Astrocyte (in vitro differentiated cells and primary cell): ENCODE data around the gene C1orf105. TPM values are rescaled to one million over a fixed set of nuclear protein-coding genes. Genes with fewer than 3 reads are reported as not detected.

Experiments
- DNase-seq: peaks from one replicate; pipeline ENCODE4 v3.0.0-alpha.2; 2010; ENCODE audit warnings: low read depth
- FAIRE-seq: peaks from 2 replicates; lab custom pipeline; 2011; peaks lifted over from hg19 to GRCh38; lab: Jason Lieb, UNC
- H2AFZ ChIP-seq: 2 replicates; pipeline ENCODE4 v1.6.0; 2012; ENCODE audit warnings: low read depth, low read length, inconsistent platforms
- H3K27ac ChIP-seq: 2 replicates; pipeline ENCODE4 v1.5.1; 2011; ENCODE audit warnings: low read depth, low read length, inconsistent platforms
- H3K27me3 ChIP-seq: 2 replicates; pipeline ENCODE4 v1.6.0; 2011; ENCODE audit warnings: low read length, inconsistent platforms; ENCODE audit not compliant: insufficient read depth
- H3K36me3 ChIP-seq: 2 replicates; pipeline ENCODE4 v1.5.1; 2011; ENCODE audit warnings: low read length, inconsistent platforms; ENCODE audit not compliant: insufficient read depth
- H3K4me1 ChIP-seq: 2 replicates; pipeline ENCODE4 v1.5.1; 2011; ENCODE audit warnings: low read length, inconsistent platforms; ENCODE audit not compliant: insufficient read depth
- H3K4me2 ChIP-seq: 2 replicates; pipeline ENCODE4 v1.6.0; 2012; ENCODE audit warnings: low read length, inconsistent platforms
- H3K4me3 ChIP-seq: 2 replicates; pipeline ENCODE4 v1.5.1; 2011; ENCODE audit warnings: low read depth, mild to moderate bottlenecking, low read length, inconsistent platforms; ENCODE audit not compliant: insufficient read depth
- H3K79me2 ChIP-seq: 2 replicates; pipeline ENCODE4 v1.6.0; 2012; ENCODE audit warnings: mild to moderate bottlenecking, low read length, inconsistent platforms; ENCODE audit not compliant: insufficient read depth
- H3K9ac ChIP-seq: 2 replicates; pipeline ENCODE4 v1.6.0; 2012; ENCODE audit warnings: mild to moderate bottlenecking, low read length, inconsistent platforms
- H3K9me3 ChIP-seq: 2 replicates; pipeline ENCODE4 v1.5.1; 2012; ENCODE audit warnings: low read depth, mild to moderate bottlenecking, low read length, inconsistent platforms; ENCODE audit not compliant: insufficient read depth
- H4K20me1 ChIP-seq: 2 replicates; pipeline ENCODE4 v1.6.0; 2012; ENCODE audit warnings: low read length, inconsistent platforms; ENCODE audit not compliant: insufficient read depth
- H3K27ac Mint-ChIP-seq: one replicate; pipeline ENCODE4 v1.8.0; 2021; ENCODE audit warnings: mild to moderate bottlenecking, mixed read lengths; ENCODE audit not compliant: unreplicated experiment
- H3K27me3 Mint-ChIP-seq: one replicate; pipeline ENCODE4 v1.8.0; 2021; ENCODE audit warnings: low read depth, mixed read lengths; ENCODE audit not compliant: unreplicated experiment
- H3K36me3 Mint-ChIP-seq: one replicate; pipeline ENCODE4 v1.8.0; 2021; ENCODE audit warnings: low read depth, mixed read lengths; ENCODE audit not compliant: unreplicated experiment
- H3K4me1 Mint-ChIP-seq: one replicate; pipeline ENCODE4 v1.8.0; 2021; ENCODE audit warnings: low read depth, mixed read lengths; ENCODE audit not compliant: unreplicated experiment
- H3K4me3 Mint-ChIP-seq: one replicate; pipeline ENCODE4 v1.8.0; 2021; ENCODE audit warnings: mild to moderate bottlenecking, moderate library complexity, mixed read lengths; ENCODE audit not compliant: unreplicated experiment
- H3K9me3 Mint-ChIP-seq: one replicate; pipeline ENCODE4 v1.8.0; 2021; ENCODE audit warnings: mild to moderate bottlenecking, mixed read lengths; ENCODE audit not compliant: unreplicated experiment
- EZH2 ChIP-seq: IDR thresholded peaks from 2 replicates; pipeline ENCODE4 v1.6.1; 2012; ENCODE audit warnings: mild to moderate bottlenecking, low read length, inconsistent platforms; ENCODE audit not compliant: insufficient read depth
- total RNA-seq: library from RNA; stranded (reverse); gene quantifications from 2 replicates; pipeline ENCODE4 v1.2.1, GENCODE V29; 2021
- TF ChIP-seq, protein P1 (sequence below): IDR thresholded peaks from 2 replicates; pipeline ENCODE4 v1.5.1; 2011; ENCODE audit warnings: low read depth, mild to moderate bottlenecking, inconsistent platforms, low read length, moderate library complexity; ENCODE audit not compliant: insufficient read depth

The C1orf105 gene
- total RNA-seq, 1 donor from 2014 or later, result not detected

- Histone ChIP-seq H3K36me3 (no peaks in the 10 kb centered on the region), H3K9ac (peak overlapping the region; percentile 70), H3K27me3 (no peaks in the 10 kb centered on the region), H4K20me1 (no peaks in the 10 kb centered on the region), H3K79me2 (no peaks in the 10 kb centered on the region), H3K27ac (peak overlapping the region; percentile 52), H2AFZ (peak overlapping the region; percentile 43), H3K4me1 (peaks cover 33% of the 10 kb centered on the region), H3K4me3 (no peak overlapping the region), H3K4me2 (peak overlapping the region; percentile 33), H3K9me3 (no peaks in the 10 kb centered on the region)
- FAIRE-seq (no peak), DNase-seq (no peak)
- peak overlapping the region; percentile 55 for H3K4me3 Mint-ChIP-seq
- H3K36me3 Mint-ChIP-seq, result no peaks in the 10 kb centered on the region
- no peaks in the 10 kb centered on the region for H3K9me3 Mint-ChIP-seq
- no peaks in the 10 kb centered on the region for H3K27me3 Mint-ChIP-seq
- no peak for TF ChIP-seq EZH2
- TF ChIP-seq, protein P1, sequence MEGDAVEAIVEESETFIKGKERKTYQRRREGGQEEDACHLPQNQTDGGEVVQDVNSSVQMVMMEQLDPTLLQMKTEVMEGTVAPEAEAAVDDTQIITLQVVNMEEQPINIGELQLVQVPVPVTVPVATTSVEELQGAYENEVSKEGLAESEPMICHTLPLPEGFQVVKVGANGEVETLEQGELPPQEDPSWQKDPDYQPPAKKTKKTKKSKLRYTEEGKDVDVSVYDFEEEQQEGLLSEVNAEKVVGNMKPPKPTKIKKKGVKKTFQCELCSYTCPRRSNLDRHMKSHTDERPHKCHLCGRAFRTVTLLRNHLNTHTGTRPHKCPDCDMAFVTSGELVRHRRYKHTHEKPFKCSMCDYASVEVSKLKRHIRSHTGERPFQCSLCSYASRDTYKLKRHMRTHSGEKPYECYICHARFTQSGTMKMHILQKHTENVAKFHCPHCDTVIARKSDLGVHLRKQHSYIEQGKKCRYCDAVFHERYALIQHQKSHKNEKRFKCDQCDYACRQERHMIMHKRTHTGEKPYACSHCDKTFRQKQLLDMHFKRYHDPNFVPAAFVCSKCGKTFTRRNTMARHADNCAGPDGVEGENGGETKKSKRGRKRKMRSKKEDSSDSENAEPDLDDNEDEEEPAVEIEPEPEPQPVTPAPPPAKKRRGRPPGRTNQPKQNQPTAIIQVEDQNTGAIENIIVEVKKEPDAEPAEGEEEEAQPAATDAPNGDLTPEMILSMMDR, result no peak
- H3K4me1 Mint-ChIP-seq, result peaks cover 39% of the 10 kb centered on the region
- peak overlapping the region; percentile 86 for H3K27ac Mint-ChIP-seq
These were observed 20.4 kb upstream of the C1orf105 start for GRCh38 chr1:172399756-172400721.

- DNase-seq (no peak), FAIRE-seq (no peak)
- no peaks in the 10 kb centered on the region for H4K20me1 ChIP-seq
- H3K9me3 ChIP-seq, result no peaks in the 10 kb centered on the region
- no peak overlapping the region for H3K27ac ChIP-seq
- no peaks in the 10 kb centered on the region for H3K36me3 Mint-ChIP-seq
- H3K36me3 ChIP-seq, result no peaks in the 10 kb centered on the region
- H3K27ac Mint-ChIP-seq, result peak overlapping the region; percentile 86
- H2AFZ ChIP-seq, result no peak overlapping the region
- peak overlapping the region; percentile 55 for H3K4me3 Mint-ChIP-seq
- peaks cover 39% of the 10 kb centered on the region for H3K4me1 Mint-ChIP-seq
- no peak overlapping the region for H3K4me2 ChIP-seq
- no peaks in the 10 kb centered on the region for H3K27me3 ChIP-seq
- no peaks in the 10 kb centered on the region for H3K9me3 Mint-ChIP-seq
- peaks cover 33% of the 10 kb centered on the region for H3K4me1 ChIP-seq
- H3K27me3 Mint-ChIP-seq, result no peaks in the 10 kb centered on the region
- H3K79me2 ChIP-seq, result no peaks in the 10 kb centered on the region
- H3K9ac ChIP-seq, result no peak overlapping the region
- TF ChIP-seq, protein P1, result no peak
- no peak for TF ChIP-seq EZH2
- no peak overlapping the region for H3K4me3 ChIP-seq
These were observed 19.8 kb upstream of the C1orf105 start for GRCh38 chr1:172400722-172401105.

DNA sequence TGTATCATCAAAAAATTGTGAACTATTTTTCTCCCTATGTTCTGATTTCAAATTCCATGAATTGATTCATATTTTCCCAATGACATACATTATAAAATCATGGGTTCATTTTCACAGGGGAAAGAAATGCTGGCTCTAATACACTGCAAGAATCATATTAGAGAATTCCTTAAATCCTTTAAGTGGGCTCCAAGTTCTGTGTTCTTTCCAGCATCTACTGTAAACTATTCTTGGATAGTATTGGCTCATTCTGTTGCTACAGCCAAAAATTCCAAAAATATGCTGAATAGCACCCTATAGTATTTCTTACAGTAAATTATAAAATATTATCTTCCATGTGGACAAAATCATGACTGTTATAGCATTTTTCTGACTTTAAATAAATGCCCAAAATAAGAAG is 19.0 kb upstream of the C1orf105 start:
- peaks cover 33% of the 10 kb centered on the region for H3K4me1 ChIP-seq
- no peak overlapping the region for H3K27ac Mint-ChIP-seq
- FAIRE-seq, result no peak

More for the DNA sequence above, 19.0 kb upstream of the C1orf105 start:
- Mint-ChIP-seq H3K36me3 (no peaks in the 10 kb centered on the region), H3K27me3 (no peaks in the 10 kb centered on the region), H3K9me3 (no peaks in the 10 kb centered on the region), H3K4me3 (no peak overlapping the region), H3K4me1 (peaks cover 39% of the 10 kb centered on the region)
- Histone ChIP-seq H3K79me2 (no peaks in the 10 kb centered on the region), H2AFZ (no peak overlapping the region), H3K9ac (no peak overlapping the region), H4K20me1 (no peaks in the 10 kb centered on the region), H3K4me2 (no peak overlapping the region), H3K27me3 (no peaks in the 10 kb centered on the region), H3K27ac (no peak overlapping the region), H3K4me3 (no peak overlapping the region), H3K36me3 (no peaks in the 10 kb centered on the region), H3K9me3 (no peaks in the 10 kb centered on the region)
- TF ChIP-seq, protein P1, result no peak
- no peak for TF ChIP-seq EZH2
- no peak for DNase-seq
